GM11168 (cell line): ENCODE measurements around the gene AOAH.

ENCODE experiments used
- in situ Hi-C: fragments of 300-500 bp; cut with MboI; formaldehyde crosslinking; loops from one replicate; pipeline ENCODE4 v1.12.0; 2022; ENCODE audit warnings: low sequenced_read_pairs; ENCODE audit not compliant: unreplicated experiment

Gene AOAH

DNA sequence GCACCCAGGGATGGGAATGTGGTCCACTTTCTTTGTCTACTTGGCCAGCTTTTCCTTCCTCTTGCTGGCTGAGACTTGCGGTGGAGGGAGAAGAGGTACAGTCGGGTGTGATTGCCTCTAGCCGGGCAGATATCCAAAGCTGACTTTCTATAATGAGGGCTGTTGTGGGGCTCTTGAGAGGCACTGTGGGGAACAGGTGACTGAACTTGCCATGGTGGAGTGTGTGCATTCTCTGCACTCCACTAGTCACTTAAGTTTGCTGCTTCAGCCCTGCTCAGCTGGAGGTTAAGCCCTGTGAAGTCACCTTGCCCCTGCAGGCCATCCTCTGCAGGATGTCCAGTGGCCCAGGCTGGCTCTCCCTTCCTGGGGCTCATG, 116.6 kb downstream of the AOAH start:
- in situ Hi-C loops: no loop called here

DNA sequence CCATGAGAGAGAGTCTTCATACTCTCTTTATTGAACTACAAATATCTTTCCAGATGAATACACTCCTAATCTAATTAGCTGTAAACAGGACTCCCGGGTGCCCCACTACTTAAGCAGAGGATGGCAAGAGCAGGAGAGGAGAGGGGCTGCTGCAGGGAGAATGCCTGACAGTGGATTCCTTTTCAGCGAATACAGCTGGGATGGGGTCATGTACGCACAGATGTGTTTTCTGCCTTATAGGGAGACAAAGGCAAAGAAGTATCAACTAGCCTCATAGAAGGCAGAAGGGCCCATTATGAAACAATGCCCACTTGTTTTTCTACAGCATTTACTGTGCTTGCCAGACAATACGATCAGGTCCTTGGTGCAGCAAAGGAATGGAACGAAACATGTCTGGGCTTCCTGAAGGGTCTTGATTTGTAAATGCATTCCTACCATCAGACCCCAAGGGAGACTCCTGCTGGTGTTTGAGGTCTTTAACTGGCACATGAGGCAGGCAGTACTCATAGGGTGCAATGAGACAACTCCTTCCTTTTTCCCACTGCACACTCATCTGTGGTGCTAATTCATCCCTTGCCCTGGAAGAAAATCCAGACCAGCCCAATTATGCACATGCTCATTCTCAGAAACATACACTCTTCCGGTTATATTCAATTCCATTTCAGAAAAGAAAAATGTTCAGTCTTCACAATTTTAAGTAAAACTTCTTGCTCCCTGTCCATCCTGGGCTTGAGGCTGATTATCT, 117.1 kb downstream of the AOAH start:
- in situ Hi-C loops: no loop called here

DNA sequence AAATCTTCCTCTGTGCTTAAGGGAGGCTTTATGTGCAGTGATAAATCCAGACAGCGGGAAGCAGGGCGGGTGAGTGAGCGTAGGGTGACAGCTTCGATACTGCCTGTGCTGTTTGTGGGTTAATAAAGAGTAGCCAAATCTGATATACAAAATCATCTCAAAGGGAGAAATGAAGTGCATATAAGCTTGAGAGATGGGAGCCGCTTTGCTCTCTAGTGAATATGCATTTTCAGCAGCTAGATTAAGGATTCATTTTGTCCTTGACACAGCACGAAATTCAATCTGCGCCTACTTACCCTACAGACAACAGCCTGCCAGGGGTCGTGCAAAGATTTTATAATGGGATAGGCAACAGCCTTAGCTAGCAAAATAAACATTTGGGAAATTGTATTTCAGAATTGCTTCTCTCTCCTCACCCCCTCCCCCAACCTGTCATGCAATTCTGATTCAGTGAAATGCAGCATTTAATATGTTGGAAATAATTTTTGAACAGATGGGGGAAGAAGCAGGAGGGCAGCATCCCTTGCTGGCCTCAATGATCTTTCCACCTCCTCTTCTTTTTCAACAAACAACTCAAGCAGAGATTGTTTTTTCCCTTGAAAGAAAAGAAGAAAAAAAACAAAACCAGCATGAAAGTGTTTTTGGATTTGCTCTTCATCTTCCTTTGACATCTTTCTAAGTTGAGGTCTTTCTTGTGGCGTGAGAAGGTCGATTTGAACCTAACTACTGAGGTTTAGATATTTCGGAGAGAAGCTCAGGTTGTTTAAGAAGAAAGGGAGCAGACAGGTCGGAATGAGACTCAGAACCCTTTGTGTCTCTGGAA, 117.9 kb downstream of the AOAH start:
- in situ Hi-C loops: no loop called here

DNA sequence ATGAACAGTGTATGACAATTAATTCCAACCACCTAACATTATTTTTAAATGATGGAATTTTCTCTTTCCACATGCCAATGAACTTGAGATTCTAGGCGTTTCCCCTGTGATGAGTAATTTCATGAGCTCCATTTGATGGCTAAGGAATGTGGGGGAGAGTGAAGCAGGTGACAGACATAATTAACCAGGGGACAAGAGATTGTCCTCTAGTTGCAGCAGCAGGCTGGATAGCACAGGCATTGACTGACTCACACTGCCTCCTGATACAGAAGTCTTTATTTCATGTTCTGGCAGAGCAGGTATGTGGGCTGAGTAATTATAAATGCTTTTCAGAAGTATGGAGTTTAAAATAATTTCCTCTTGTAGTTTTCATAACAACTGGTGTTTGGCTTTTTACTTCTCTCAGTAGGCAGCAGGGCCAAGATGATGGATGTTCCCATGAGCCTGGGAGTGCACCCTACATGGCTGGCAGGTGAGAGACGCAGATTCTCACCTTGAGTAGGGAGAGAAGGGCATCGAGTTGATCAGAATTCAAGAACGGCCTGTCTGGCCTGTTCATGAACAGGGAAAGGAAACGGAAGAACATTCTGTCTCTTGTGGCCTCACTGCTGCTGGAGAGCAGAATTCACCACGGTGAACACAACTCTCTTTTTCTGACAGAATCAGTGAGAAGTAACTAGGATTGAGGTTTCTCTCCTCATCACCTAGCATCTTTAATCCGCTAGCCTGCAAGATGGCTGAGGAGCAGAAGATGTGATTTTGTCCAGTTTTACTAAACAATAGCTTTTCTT, 118.8 kb downstream of the AOAH start:
- in situ Hi-C loops: no loop called here

DNA sequence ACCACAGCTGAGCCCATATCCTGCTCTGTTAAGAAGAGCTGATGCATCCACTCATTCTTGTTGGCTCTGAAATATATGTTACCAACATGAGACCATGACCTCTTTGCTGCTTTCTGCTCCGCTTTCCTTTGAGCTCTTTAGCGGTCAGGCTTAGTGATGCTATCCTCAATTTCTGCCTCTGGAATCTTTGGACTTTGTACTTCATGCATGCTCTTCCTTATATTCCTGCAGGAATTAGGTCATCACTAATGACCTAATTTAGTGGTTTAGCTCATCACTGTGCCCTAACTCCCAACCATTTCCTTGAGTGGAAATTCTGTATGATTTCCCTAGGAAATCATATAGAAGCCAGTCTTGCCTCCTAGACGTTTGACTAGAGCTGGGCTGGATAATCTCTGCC, 119.5 kb downstream of the AOAH start:
- in situ Hi-C loops: no loop called here

DNA sequence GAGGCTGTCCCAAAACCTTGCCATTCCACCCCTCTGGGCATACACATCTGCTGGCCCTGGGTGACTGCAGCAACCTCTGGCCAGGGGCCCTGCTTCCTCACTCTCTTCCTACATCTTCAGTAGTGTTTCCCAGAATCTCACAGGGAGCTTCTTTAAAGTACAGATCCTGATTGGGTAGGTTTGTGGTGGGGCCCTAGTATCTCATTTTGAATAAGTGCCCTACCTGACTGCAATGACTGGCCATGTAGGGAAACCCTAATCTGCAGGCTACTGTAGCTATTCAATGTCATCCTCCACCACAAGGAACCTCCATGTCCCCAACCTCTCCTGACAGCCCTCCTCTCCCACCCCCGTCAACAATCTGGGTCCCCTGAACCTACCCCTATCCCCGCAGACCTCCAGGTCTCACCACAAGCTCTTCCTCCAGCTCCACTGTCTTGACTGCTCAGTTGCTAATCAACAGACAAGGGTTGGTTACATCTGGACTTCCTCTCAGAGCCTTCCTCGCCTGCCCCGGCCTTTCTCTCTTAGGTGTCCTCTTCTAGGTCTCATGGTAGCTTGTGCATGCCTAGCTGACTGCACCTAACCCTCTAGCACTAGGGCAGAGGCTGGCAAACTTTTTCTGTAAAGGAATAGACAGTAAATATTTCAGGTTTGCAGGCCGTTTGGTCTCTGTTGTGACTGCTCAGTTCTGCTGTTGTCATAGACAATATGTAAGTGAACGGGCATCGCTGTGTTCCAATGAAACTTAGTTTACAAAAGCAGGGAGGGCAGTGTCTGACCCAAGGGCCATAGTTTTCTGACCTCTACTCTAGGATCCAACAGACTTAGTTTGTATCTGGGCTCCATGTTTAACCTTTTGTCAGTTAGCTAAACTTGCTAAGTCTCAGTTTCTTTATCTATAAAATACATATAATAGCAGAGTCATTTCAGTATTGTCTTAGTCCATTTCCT, 121.1 kb downstream of the AOAH start:
- in situ Hi-C loops: no loop called here

DNA sequence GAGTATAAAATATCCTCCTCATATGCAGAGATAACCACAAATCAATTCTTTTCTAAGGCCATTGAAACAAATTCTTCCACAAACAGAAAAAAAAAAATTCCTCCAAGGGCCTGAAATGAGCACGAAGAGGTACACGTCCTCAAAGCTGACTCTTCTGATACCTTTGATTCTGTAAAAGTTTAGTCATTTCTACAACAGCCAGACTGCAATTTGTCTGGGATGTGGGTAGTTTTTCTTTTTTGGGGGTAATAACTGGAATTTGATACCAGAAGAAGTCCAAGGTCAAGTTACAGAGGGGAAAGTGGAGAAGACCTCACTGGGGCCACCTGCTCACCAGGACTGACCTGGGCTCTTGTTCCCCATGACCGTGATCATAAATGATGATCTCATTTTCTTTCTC, 121.8 kb downstream of the AOAH start:
- in situ Hi-C loops: no loop called here

DNA sequence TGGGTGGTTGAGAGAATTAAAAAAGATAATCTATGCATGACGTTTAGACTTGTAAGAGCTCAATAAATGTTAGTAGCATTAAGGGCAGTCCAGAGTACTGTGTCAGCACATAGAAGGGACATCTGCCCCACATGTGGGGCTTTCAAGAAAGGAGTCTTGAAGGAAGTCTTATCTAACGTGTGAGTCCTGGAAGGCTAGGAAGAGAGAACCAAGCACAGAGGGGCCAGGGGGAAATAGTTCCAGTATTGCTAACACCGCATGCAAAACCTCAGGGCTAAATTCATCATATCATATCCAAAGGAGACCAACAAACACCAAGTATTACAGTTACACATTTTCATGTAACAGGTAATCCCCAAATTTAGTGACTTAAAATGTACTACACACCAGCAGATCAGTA, 122.7 kb downstream of the AOAH start:
- in situ Hi-C loops: no loop called here

DNA sequence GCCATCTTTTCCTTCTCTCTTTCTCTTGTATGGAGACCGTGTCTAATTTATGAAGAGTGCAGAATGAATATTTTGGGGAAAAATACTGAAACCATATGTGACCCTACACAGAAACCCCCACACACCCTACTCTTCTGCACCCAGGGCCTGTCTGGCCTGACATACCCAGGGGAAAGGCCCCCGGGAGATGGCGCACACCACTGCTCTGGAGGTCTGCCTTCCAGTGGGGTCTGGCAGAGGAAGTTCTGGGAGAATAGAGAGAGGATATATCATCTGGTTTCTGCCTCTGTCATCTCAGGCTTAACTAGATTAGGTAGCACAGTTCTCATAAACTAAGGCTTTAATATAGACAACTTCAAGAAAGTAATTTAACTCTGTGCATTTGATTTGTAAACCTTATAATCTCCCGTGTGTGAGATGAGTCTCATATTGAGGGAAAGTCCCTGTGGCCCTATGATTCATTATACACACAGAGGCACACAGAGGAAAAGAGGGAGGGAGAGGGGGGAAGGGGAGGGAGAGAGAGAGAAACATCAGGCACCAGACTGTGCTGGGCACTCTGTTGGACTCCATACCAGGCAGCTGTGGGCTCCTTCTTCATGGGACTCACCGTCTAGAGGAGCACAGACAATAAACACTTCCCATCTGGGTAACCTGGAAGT, 123.3 kb downstream of the AOAH start:
- in situ Hi-C loops: no loop called here

DNA sequence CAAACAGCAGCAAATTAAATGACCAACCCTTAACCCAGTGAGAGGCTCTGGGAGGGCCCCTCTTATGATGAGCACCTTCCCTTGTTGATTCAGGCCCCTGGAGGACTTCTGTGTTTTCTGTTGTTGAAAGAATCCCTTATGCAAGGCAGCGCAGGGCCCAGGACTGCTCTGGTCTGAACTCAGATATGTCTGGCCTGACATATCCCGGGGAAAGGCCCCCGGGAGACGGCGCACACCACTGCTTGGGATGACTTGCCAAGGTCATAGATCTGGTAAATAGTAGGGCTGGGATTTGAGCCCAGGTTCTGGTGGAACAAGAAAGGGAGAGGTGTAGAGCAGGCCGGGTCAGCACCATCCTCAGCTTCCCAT, 124.0 kb downstream of the AOAH start:
- in situ Hi-C loops: no loop called here

DNA sequence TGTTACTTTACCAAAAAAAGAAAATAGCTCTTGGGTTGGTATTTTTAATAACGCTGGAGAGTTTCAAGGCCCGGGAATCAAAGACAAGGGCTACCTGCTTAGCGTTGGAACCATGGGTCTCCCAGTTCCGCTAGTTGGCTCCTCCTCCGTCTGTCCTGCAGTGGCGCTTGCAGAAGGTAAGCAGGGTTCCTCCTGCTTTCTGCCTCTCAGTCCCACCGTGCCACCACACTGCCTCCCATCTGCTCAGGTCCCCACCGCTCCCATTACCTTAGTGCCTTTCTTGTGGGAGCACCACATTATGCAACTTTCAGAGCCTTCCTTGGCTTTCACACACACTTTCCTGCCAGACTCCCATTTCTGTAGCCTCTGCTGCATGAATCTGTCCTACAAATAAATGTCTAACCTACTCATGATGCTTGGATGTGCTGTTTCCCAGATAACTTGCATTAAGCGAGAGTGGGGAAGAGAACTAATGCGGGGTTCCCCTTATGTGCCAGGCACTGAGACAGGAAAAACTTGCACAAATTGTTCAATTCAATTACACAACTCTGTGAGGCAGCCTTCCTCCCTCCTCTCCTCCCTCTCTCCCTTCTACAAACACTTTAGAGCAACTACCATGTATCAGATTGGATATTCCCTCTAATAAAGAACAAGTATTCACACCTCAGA, 124.5 kb downstream of the AOAH start:
- in situ Hi-C loops: no loop called here

DNA sequence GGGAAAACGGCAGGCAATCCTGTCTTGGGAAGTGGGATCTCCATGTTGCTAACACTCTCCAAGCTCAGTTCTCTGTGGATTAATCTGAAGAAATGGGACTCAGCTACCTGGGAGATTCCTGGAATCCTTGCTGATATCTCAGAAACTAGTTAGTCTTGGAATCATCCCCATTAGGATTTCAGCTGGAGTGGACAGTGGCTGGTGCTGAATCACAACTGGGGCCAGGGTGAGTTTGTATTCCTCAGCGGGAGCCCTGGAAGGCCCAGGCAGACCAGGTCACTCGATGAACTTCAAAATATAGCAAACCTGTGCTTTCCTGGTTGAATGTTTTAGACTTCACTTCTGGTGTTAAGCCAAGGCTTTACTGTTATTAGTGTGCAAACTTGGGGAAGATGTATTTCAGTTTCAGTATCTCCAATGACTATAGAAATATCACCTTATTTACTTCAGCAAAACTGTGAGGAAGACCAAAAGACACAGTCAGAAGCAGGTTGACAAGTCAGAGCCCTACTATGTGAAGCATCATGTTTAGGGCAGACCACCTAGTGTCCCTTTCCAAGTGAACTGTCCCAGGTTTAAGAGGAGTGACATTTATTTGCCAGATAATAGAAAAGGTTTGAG, 126.1 kb downstream of the AOAH start:
- in situ Hi-C loops: no loop called here

DNA sequence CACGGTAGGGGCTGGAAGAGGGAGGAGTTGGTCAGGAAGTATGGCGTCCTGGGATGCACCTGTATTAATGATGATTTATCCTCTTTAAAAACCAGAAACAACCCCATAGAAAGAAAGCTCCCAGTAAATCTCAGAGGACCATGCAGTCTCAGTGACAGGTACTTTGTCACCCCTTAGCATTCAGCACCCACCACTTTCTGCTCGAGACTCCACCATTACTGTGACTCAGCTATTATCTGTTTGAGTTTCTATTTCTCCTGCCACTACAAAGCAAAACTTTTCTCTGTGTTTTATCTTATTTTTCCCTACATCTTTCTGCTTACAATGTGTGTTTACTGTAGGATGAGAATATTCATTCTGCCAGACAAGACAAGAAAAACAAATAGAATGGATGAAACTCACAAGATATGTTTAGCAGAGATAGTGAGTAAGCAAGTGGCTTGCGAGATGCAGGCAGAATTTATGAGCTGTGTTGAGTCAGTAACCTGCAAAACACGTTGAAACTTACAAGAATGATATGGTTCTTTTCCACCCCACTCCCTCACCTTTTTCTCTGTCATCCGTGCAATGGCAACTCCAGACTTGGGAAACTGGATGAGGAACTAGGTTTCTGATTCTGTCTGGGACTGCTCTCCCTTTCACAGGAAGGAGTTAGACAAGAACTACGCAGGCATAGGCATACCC, 127.1 kb downstream of the AOAH start:
- in situ Hi-C loops: no loop called here

DNA sequence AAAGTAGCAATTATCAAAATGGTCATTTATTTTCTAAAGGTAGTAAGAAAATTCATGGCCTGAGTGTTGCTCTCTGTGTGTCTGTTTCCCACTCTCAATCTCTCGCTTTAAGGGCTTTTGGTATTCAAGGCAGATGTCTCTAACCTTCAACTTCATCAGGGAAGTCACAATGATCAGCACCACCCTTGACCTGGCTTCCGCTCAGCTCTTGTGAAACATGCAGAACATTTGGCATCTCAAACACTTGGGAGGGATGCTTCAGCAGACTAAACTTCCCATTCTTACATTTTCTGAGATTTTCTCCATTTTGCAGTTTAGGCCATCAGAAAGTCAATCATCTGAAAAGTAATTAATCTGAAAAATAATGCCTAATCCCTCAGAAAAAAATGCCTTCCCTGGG, 129.8 kb downstream of the AOAH start:
- in situ Hi-C loops: no loop called here

DNA sequence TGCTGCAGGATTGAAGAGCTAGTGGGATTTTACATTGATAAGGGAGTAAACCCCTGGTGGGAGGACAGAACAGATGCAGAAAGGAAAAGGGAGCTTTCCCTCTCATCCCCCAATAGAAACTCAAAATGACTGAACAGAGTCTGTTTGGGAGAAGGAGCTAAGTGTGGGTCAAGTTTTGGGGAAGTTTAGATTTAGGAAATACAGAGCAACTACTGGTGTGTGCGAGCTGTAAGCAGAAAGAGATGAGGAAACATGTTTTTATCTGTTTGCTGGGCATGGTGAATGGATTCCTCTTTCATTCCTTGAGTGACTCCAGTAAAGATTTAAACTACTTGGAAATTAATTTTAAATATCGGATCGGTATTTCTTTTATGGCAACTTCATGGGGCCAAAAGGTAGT, 132.7 kb downstream of the AOAH start:
- in situ Hi-C loops: no loop called here

DNA sequence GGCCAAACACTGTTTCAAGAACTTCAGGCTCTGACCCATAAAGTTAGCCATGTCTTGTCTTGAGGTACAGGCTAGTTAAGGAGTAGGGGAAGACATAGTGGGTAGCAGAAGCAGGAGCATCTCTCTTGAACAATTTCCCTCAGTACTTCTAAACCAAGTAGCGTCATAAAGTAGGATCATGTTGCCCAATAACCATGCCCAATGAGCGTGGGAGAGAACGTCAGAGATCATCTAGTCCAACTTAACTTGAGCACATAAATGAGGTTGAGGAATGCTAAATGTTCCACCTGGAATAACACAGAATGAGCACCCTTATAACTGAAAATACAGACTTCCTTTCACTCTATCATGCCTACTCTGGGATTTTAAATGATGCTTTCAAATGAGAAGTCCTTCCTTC, 134.9 kb downstream of the AOAH start:
- in situ Hi-C loops: no loop called here

DNA sequence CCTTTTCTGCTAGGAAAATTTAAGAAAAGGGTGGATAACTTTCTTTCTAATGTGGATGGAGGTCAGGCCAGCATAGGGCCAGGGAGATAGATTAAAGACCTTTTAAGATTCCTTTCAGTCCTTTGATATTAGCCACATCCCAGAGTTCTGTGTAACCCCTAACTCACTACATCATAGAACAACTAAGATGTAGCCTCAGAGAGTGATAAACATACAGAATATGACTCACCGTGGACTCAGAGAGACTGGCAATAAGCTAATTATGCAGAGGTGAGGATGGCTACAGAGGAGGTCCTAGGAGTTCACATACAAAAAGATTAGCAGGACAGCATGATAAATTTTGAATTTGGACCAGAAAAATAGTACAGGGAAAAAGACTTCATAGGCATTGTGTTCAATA, 141.0 kb downstream of the AOAH start:
- in situ Hi-C loops: no loop called here

DNA sequence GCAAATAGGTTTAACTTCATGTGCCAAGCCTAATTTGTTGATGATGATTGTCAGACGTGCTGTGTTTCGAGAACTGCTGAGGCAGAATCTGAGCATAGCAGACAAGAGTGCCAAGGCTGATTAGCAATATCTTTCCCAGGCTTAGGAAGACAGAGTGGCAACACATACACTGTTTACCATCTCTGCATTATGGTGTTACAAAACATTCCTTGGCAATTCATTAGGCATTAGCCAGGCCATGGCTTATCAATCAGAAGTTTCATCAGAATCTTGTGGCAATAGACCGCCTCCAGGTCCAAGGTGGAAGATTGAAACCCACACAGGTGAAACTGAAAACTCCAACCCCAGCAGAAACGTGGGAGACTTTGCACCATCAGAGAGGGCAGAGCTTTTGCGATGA, 148.5 kb downstream of the AOAH start:
- in situ Hi-C loops: no loop called here
